ACC112 (cell line): Measurements from ENCODE around the gene TMEM87B.

Source experiments
- H2AFZ ChIP-seq: fragments of 200-600 bp; sonication (generic); one replicate; pipeline ENCODE4 v1.6.0; 2017; ENCODE audit warnings: antibody characterized with exemption, low read length; ENCODE audit not compliant: unreplicated experiment
- H3K27ac ChIP-seq: fragments of 200-600 bp; sonication (generic); 2 replicates; pipeline ENCODE4 v1.5.1; 2014; ENCODE audit warnings: low read depth, mild to moderate bottlenecking, antibody characterized with exemption, low read length, moderate library complexity
- H3K27me3 ChIP-seq: fragments of 200-600 bp; sonication (generic); 2 replicates; pipeline ENCODE4 v1.6.1; 2014; ENCODE audit warnings: mild to moderate bottlenecking, antibody characterized with exemption, low read length, moderate library complexity, mixed read lengths; ENCODE audit not compliant: insufficient read depth
- H3K36me3 ChIP-seq: fragments of 200-600 bp; sonication (generic); 2 replicates; pipeline ENCODE4 v1.6.1; 2016; ENCODE audit warnings: mild to moderate bottlenecking, antibody characterized with exemption, low read length, moderate library complexity, mixed read lengths; ENCODE audit not compliant: insufficient read depth
- H3K4me1 ChIP-seq: fragments of 200-600 bp; sonication (generic); one replicate; pipeline ENCODE4 v1.6.1; 2016; ENCODE audit warnings: low read length, mixed read lengths; ENCODE audit not compliant: insufficient read depth, unreplicated experiment, control insufficient read depth
- H3K4me3 ChIP-seq: fragments of 200-600 bp; sonication (generic); 2 replicates; pipeline ENCODE4 v1.5.1; 2014; ENCODE audit warnings: mild to moderate bottlenecking, low read depth, low read length
- H3K79me2 ChIP-seq: fragments of 200-600 bp; sonication (generic); one replicate; pipeline ENCODE4 v1.6.0; 2016; ENCODE audit warnings: low read length; ENCODE audit not compliant: control insufficient read depth, unreplicated experiment, insufficient read depth

The TMEM87B gene

GRCh38 chr2:112021290-112021689 lies 33.8 kb upstream of the TMEM87B start:
- Histone ChIP-seq H3K79me2 (no peaks in the 10 kb centered on the region), H2AFZ (no peak overlapping the region), H3K4me3 (no peak overlapping the region), H3K4me1 (peaks cover 3% of the 10 kb centered on the region), H3K36me3 (no peaks in the 10 kb centered on the region), H3K27ac (no peak overlapping the region), H3K27me3 (peaks cover 24% of the 10 kb centered on the region)

DNA sequence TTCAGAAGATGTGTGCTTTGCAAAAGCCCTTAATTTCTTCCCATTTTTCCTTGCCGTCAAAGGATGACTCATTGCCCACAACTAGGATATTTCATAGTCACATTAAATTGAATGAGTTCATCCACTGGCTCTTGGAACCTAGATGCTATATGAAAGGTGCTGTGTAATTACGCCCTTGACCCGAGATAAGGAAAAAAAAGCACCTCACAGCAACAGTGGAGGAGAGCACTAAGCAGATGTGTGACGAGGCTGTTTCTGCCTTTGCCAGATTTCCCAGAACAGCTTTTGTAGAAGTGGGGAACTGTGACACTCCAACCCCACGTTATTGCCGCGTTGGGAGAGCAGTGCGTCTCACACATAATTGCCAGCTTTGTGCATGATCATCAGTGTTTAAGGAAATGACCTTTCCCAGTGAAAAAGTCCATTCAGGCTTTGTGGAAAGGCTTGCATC lies 33.3 kb upstream of the TMEM87B start:
- Histone ChIP-seq H3K27me3 (peaks cover 24% of the 10 kb centered on the region), H3K4me3 (no peak overlapping the region), H3K79me2 (no peaks in the 10 kb centered on the region), H3K4me1 (peaks cover 3% of the 10 kb centered on the region), H3K36me3 (no peaks in the 10 kb centered on the region), H2AFZ (no peak overlapping the region), H3K27ac (no peak overlapping the region)

DNA sequence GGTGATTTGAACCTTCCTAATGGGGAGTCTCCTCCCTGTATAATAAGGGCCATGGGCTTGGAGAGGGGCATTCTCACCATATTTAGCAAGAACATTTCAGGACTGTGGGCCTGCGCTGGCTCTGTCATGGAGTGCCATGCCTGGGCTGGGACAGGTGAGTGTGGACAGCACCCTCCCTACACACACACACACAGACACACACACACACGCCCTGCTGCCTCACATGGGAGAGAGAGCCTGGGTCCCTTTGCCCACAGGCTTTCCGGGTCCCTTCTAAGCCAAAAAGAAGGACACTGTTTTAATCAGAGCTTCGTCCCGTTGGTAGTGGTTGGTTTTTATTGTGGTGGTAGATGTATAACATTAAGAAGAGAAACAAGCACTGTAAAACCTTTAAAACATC lies 31.4 kb upstream of the TMEM87B start:
- H3K36me3 ChIP-seq = no peaks in the 10 kb centered on the region
- H2AFZ ChIP-seq = no peak overlapping the region
- no peak overlapping the region for H3K27ac ChIP-seq
- peaks cover 12% of the 10 kb centered on the region for H3K27me3 ChIP-seq
- H3K79me2 ChIP-seq = no peaks in the 10 kb centered on the region
- peaks cover 3% of the 10 kb centered on the region for H3K4me1 ChIP-seq
- no peak overlapping the region for H3K4me3 ChIP-seq

DNA sequence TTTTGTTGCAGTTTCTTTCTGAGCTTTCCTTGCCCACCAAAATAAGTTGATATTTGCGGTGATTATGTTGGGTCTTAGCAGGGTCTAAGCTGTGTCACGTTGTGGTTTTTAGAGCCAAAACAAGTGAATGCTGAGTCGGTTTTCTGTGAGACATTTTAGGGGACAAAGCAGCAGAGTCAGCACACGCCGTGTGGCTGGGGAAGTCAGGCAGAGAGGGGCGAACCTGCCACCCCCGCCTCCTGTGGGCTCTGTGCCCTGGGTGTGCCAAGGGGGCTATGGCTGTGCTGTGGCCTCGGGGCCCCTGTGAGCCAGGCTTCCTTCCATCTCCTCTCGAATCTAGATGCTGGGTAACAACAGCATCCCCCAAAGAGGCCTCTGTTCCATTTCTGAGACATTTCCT lies 30.8 kb upstream of the TMEM87B start:
- Histone ChIP-seq H3K36me3 (no peaks in the 10 kb centered on the region), H3K27ac (no peak overlapping the region), H3K27me3 (peaks cover 8% of the 10 kb centered on the region), H3K4me1 (peaks cover 3% of the 10 kb centered on the region), H3K4me3 (no peak overlapping the region), H3K79me2 (no peaks in the 10 kb centered on the region), H2AFZ (no peak overlapping the region)

GRCh38 chr2:112024896-112025491 lies 30.1 kb upstream of the TMEM87B start:
- H2AFZ ChIP-seq = no peak overlapping the region
- no peak overlapping the region for H3K4me3 ChIP-seq
- H3K36me3 ChIP-seq = no peaks in the 10 kb centered on the region
- H3K27ac ChIP-seq = no peak overlapping the region
- peaks cover 2% of the 10 kb centered on the region for H3K27me3 ChIP-seq
- no peaks in the 10 kb centered on the region for H3K79me2 ChIP-seq
- H3K4me1 ChIP-seq = peaks cover 3% of the 10 kb centered on the region

DNA sequence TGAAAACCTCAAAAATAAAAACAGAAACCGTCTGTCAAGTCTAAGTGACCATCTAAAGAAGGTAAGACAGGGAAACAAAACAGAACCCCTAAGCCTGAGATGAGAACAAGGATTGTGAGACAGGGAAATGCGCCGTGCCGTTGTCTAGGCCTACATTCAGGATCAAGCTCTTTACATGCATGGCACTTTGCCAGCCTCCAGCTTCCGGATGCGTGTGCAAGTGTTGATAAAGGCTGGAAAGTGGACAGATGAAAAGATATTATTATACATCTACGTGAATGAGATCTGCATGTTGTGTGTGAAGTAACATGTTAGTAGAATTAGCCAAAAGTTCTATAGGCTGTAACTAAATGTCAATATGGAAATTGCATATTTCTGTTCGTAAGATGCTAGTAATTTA lies 28.6 kb upstream of the TMEM87B start:
- Histone ChIP-seq H3K79me2 (no peaks in the 10 kb centered on the region), H3K27ac (no peak overlapping the region), H3K4me1 (peaks cover 5% of the 10 kb centered on the region), H3K27me3 (no peaks in the 10 kb centered on the region), H2AFZ (no peak overlapping the region), H3K4me3 (no peak overlapping the region), H3K36me3 (no peaks in the 10 kb centered on the region)

GRCh38 chr2:112027767-112028166 lies 27.3 kb upstream of the TMEM87B start:
- Histone ChIP-seq H3K4me3 (no peak overlapping the region), H3K27me3 (no peaks in the 10 kb centered on the region), H3K27ac (no peak overlapping the region), H3K4me1 (peaks cover 14% of the 10 kb centered on the region), H3K79me2 (no peaks in the 10 kb centered on the region), H3K36me3 (no peaks in the 10 kb centered on the region), H2AFZ (no peak overlapping the region)

DNA sequence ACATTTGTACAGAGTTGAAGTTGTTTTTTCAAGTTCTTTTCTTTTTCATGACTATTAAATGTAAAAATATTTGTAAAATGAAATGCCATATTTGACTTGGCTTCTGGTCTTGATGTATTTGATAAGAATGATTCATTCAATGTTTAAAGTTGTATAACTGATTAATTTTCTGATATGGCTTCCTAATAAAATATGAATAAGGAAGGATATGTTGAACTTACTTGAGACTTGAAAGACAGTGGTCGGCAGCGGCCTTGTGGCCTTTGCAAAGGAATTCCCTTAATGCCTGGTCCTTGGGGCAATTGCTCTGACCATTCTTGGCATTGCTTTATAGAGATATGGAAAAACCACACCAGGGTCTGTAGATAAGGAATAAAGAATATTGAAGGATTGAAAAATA lies 25.9 kb upstream of the TMEM87B start:
- Histone ChIP-seq H3K4me3 (no peak overlapping the region), H3K27ac (no peak overlapping the region), H3K79me2 (no peaks in the 10 kb centered on the region), H2AFZ (no peak overlapping the region), H3K4me1 (peaks cover 25% of the 10 kb centered on the region), H3K36me3 (no peaks in the 10 kb centered on the region), H3K27me3 (no peaks in the 10 kb centered on the region)

DNA sequence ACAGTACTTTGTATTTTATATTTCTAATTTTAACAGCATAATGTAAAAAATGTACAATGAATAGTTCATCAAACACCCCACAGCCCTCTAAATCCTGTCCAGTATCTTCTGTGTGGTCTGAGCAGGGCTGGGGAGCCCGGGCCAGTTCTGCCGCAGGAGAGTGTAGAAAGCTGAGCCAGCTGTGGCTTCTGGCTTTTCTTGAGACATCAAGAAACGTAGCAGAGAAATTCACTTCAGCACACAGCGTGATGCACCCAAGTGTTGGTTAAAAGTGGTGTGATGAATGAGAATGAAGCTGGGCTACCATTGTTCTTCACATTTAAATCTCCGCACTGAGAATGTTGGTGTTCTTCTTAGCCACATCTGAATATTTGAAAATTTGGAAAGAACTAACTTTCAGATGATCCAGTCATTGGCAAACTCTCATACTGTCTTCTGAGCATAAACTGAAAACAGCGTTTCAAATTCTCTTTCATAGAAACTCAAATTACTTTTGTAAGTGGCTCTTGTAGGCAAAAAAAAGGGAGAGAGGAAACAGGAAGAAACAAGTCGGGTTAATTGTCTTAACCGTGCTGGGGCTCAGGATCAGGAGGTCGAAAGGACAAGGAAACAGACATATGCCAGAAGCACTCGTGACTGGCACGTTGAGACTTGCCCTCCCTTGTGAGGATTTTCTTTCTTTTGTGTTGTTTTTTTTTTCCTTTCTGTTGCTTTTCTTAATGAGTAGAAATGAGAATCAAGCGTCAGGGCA lies 23.4 kb upstream of the TMEM87B start:
- H3K36me3 ChIP-seq = no peaks in the 10 kb centered on the region
- no peak overlapping the region for H3K27ac ChIP-seq
- no peaks in the 10 kb centered on the region for H3K79me2 ChIP-seq
- H3K4me3 ChIP-seq = no peak overlapping the region
- H2AFZ ChIP-seq = peak overlapping the region; percentile 65
- H3K4me1 ChIP-seq = peaks cover 25% of the 10 kb centered on the region
- H3K27me3 ChIP-seq = no peaks in the 10 kb centered on the region

GRCh38 chr2:112032224-112032586 lies 22.9 kb upstream of the TMEM87B start:
- no peaks in the 10 kb centered on the region for H3K79me2 ChIP-seq

More at GRCh38 chr2:112032224-112032586, 22.9 kb upstream of the TMEM87B start:
- Histone ChIP-seq H3K4me1 (peaks cover 25% of the 10 kb centered on the region), H2AFZ (no peak overlapping the region), H3K27ac (peak overlapping the region; percentile 81; the same call in 1 of the 2 replicates), H3K36me3 (no peaks in the 10 kb centered on the region), H3K4me3 (no peak overlapping the region), H3K27me3 (no peaks in the 10 kb centered on the region)
